ENCODE measurements around the gene RBBP8. TPM values are rescaled to one million over a fixed set of nuclear protein-coding genes. Genes with fewer than 3 reads are reported as not detected.

RBBP8 gene
- total and polyA plus RNA-seq, 12 donors: 4.0 to 13.5 (median 7.4) TPM

- 70 to 82% methylated on average over 5 of the region's 5 CpGs for WGBS, 2 donors
- DNase-seq (no peak), ATAC-seq (peak in 1 of 8 donors; percentile 41)
- Histone ChIP-seq H3K27ac (peak overlapping the region in 1 of 10 donors; percentile 17), H3K4me3 (no peak overlapping the region), H3K36me3 (peaks cover 0 to 19% (median 0%) of the 10 kb centered on the region in 9 donors), H3K4me1 (peaks cover 0 to 13% (median 0%) of the 10 kb centered on the region in 9 donors), H3K9me3 (no peaks in the 10 kb centered on the region), H3K27me3 (no peaks in the 10 kb centered on the region)
- intact Hi-C loops (cut with DNase I): loop anchor here in 2 of 10 donors (5.0 to 10.0 kb wide), 2 partner anchors 46 to 1233 kb away; partner anchors contain the start of genes MIB1 (in 1 of the 2) and RBBP8 (in 1 of the 2)
- TF ChIP-seq, protein P1, sequence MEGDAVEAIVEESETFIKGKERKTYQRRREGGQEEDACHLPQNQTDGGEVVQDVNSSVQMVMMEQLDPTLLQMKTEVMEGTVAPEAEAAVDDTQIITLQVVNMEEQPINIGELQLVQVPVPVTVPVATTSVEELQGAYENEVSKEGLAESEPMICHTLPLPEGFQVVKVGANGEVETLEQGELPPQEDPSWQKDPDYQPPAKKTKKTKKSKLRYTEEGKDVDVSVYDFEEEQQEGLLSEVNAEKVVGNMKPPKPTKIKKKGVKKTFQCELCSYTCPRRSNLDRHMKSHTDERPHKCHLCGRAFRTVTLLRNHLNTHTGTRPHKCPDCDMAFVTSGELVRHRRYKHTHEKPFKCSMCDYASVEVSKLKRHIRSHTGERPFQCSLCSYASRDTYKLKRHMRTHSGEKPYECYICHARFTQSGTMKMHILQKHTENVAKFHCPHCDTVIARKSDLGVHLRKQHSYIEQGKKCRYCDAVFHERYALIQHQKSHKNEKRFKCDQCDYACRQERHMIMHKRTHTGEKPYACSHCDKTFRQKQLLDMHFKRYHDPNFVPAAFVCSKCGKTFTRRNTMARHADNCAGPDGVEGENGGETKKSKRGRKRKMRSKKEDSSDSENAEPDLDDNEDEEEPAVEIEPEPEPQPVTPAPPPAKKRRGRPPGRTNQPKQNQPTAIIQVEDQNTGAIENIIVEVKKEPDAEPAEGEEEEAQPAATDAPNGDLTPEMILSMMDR (IDR thresholded peaks at IDR 0.05): no peak
Observed at GRCh38 chr18:22977847-22978701, 44.9 kb downstream of the RBBP8 start.

- Histone ChIP-seq H3K9me3 (no peaks in the 10 kb centered on the region), H3K4me1 (peaks cover 0 to 13% (median 0%) of the 10 kb centered on the region in 9 donors), H3K36me3 (peaks cover 0 to 21% (median 0%) of the 10 kb centered on the region in 9 donors), H3K27me3 (no peaks in the 10 kb centered on the region), H3K27ac (no peak overlapping the region), H3K4me3 (no peak overlapping the region)
- ATAC-seq: no peak
- intact Hi-C loops (cut with DNase I): loop anchor here in 8 of 10 donors (5.0 to 10.0 kb wide), 9 partner anchors 46 to 186 kb away; partner anchors contain the start of gene RBBP8 (in 5 of the 8)
- TF ChIP-seq, protein P1 (IDR thresholded peaks at IDR 0.05): no peak
- 92 to 93% methylated on average over 1 of the region's 1 CpG for WGBS, 2 donors
- DNase-seq: no peak
Observed at GRCh38 chr18:22980394-22980793, 47.3 kb downstream of the RBBP8 start.

GRCh38 chr18:22981274-22982133 lies 48.4 kb downstream of the RBBP8 start:
- DNase-seq: no peak
- Histone ChIP-seq H3K4me3 (no peak overlapping the region), H3K36me3 (peaks cover 0 to 30% (median 0%) of the 10 kb centered on the region in 9 donors), H3K9me3 (no peaks in the 10 kb centered on the region), H3K4me1 (peaks cover 0 to 13% (median 0%) of the 10 kb centered on the region in 9 donors), H3K27ac (no peak overlapping the region), H3K27me3 (no peaks in the 10 kb centered on the region)
- 67 to 78% methylated on average over 6 of the region's 6 CpGs for WGBS, 2 donors
- no peak for ATAC-seq
- TF ChIP-seq, protein P1 (IDR thresholded peaks at IDR 0.05): no peak
- intact Hi-C loops (cut with DNase I): loop anchor here in 9 of 10 donors (2.0 to 10.0 kb wide), 11 partner anchors 47 to 187 kb away; partner anchors contain the start of gene RBBP8 (in 6 of the 9)

GRCh38 chr18:22983175-22983574 lies 50.0 kb downstream of the RBBP8 start:
- H3K36me3 ChIP-seq: peaks cover 0 to 40% (median 0%) of the 10 kb centered on the region in 9 donors
- 35% methylated on average over 3 of the region's 3 CpGs for WGBS, 2 donors

More at GRCh38 chr18:22983175-22983574, 50.0 kb downstream of the RBBP8 start:
- Histone ChIP-seq H3K27ac (no peak overlapping the region), H3K4me3 (no peak overlapping the region), H3K4me1 (peaks cover 0 to 8% (median 0%) of the 10 kb centered on the region in 9 donors), H3K9me3 (no peaks in the 10 kb centered on the region), H3K27me3 (no peaks in the 10 kb centered on the region)
- DNase-seq (no peak), ATAC-seq (no peak)
- intact Hi-C loops (cut with DNase I): loop anchor here in 9 of 10 donors (1.0 to 10.0 kb wide), 12 partner anchors 48 to 188 kb away; partner anchors contain the start of gene RBBP8 (in 6 of the 9)
- TF ChIP-seq, protein P1 (IDR thresholded peaks at IDR 0.05): peak in 8 of 9 donors; percentile 13 to 71 (median 62)

Data from heart right ventricle (tissue), 16 donors.